ENCODE measurements around the gene KIF2A. TPM values are rescaled to one million over a fixed set of nuclear protein-coding genes. Genes with fewer than 3 reads are reported as not detected.

KIF2A gene
- 10 to 100 TPM; 23.3 to 28.6 (median 25.0) TPM for total RNA-seq

- Histone ChIP-seq H3K9me3 (no peaks in the 10 kb centered on the region), H3K4me1 (peaks cover 16% of the 10 kb centered on the region), H3K27ac (peak within 1 kb of the TSS; percentile 91), H3K27me3 (no peaks in the 10 kb centered on the region), H3K36me3 (no peaks in the 10 kb centered on the region), H3K4me3 (peak within 1 kb of the TSS; percentile 76)
- TF ChIP-seq EP300 (IDR thresholded peaks at IDR 0.05) (no peak), POLR2A (IDR thresholded peaks at IDR 0.05) (peak in 1 of 2 donors; percentile 31), CTCF (IDR thresholded peaks at IDR 0.05) (peak in 1 of 2 donors; percentile 29)
- WGBS = under 1% methylated on average over 13 of the region's 66 CpGs
- DNase-seq (ENCODE audit: low spot score in 2 of 2) = peak; percentile 89
Measured at GRCh38 chr5:62305715-62306322, at the start of gene KIF2A. TSS of gene KIF2A (plus strand) at chr5:62306206. CDS start at chr5:62306473, 267 bp downstream.

GRCh38 chr5:62257020-62257367 is 49.0 kb upstream of the KIF2A start:
- no peaks in the 10 kb centered on the region for H3K36me3 ChIP-seq
- TF ChIP-seq CTCF (IDR thresholded peaks at IDR 0.05) = no peak
- no peak for TF ChIP-seq EP300 (IDR thresholded peaks at IDR 0.05)
- no peak for TF ChIP-seq POLR2A (IDR thresholded peaks at IDR 0.05)
- no peak for TF ChIP-seq POLR2AphosphoS5 (IDR thresholded peaks at IDR 0.05)
- DNase-seq (ENCODE audit: low spot score in 2 of 2) = no peak
- H3K27me3 ChIP-seq = no peaks in the 10 kb centered on the region
- no peak overlapping the region for H3K27ac ChIP-seq
- H3K4me3 ChIP-seq = no peak overlapping the region
- peaks cover 16% of the 10 kb centered on the region for H3K4me1 ChIP-seq
- no peaks in the 10 kb centered on the region for H3K9me3 ChIP-seq

- TF ChIP-seq EP300 (IDR thresholded peaks at IDR 0.05) (no peak), POLR2AphosphoS5 (IDR thresholded peaks at IDR 0.05) (no peak), CTCF (IDR thresholded peaks at IDR 0.05) (no peak), POLR2A (IDR thresholded peaks at IDR 0.05) (no peak)
Measured at GRCh38 chr5:62258654-62259053, 47.4 kb upstream of the KIF2A start.

GRCh38 chr5:62259699-62260250 is 46.2 kb upstream of the KIF2A start:
- Histone ChIP-seq H3K4me1 (peaks cover 16% of the 10 kb centered on the region), H3K27ac (no peak overlapping the region), H3K27me3 (no peaks in the 10 kb centered on the region), H3K9me3 (no peaks in the 10 kb centered on the region), H3K36me3 (no peaks in the 10 kb centered on the region), H3K4me3 (no peak overlapping the region)
- TF ChIP-seq POLR2A (IDR thresholded peaks at IDR 0.05) (no peak), POLR2AphosphoS5 (IDR thresholded peaks at IDR 0.05) (no peak), EP300 (IDR thresholded peaks at IDR 0.05) (no peak), CTCF (IDR thresholded peaks at IDR 0.05) (no peak)
- DNase-seq (ENCODE audit: low spot score in 2 of 2) = no peak
- 77% methylated on average over 2 of the region's 2 CpGs for WGBS

More at GRCh38 chr5:62258654-62259053, 47.4 kb upstream of the KIF2A start:
- Histone ChIP-seq H3K9me3 (no peaks in the 10 kb centered on the region), H3K36me3 (no peaks in the 10 kb centered on the region), H3K4me3 (no peak overlapping the region), H3K27me3 (no peaks in the 10 kb centered on the region), H3K27ac (no peak overlapping the region), H3K4me1 (peaks cover 16% of the 10 kb centered on the region)
- no peak for DNase-seq (ENCODE audit: low spot score in 2 of 2)

- WGBS = 38% methylated on average over 5 of the region's 5 CpGs
- no peaks in the 10 kb centered on the region for H3K9me3 ChIP-seq
- DNase-seq (ENCODE audit: low spot score in 2 of 2) = no peak
- no peak overlapping the region for H3K27ac ChIP-seq
- H3K27me3 ChIP-seq = no peaks in the 10 kb centered on the region
- peaks cover 16% of the 10 kb centered on the region for H3K4me1 ChIP-seq
- H3K36me3 ChIP-seq = no peaks in the 10 kb centered on the region
- H3K4me3 ChIP-seq = no peak overlapping the region
- no peak for TF ChIP-seq EP300 (IDR thresholded peaks at IDR 0.05)
- TF ChIP-seq POLR2AphosphoS5 (IDR thresholded peaks at IDR 0.05) = no peak
- TF ChIP-seq POLR2A (IDR thresholded peaks at IDR 0.05) = no peak
- no peak for TF ChIP-seq CTCF (IDR thresholded peaks at IDR 0.05)
Measured at GRCh38 chr5:62260513-62260912, 45.5 kb upstream of the KIF2A start.
